H1 (cell line): ENCODE data around the gene NEDD9. TPM values are rescaled to one million over a fixed set of nuclear protein-coding genes. Genes with fewer than 3 reads are reported as not detected.

Experiments used
- CTCF ChIA-PET: fragments of 300-600 bp; sonication (Branson Sonifier 250); formaldehyde crosslinking; loops from one replicate; lab custom pipeline; 2021; ENCODE audit not compliant: partially characterized antibody; lab: Charles Lee
- POLR2A ChIA-PET: fragments of 300-600 bp; sonication (Branson Sonifier 250); formaldehyde crosslinking; loops from one replicate; lab custom pipeline; 2021; ENCODE audit warnings: inconsistent platforms; ENCODE audit not compliant: partially characterized antibody; lab: Charles Lee
- DNase-seq, 2 experiments: peaks; one replicate each; pipeline versions ENCODE4 v3.0.0 to v3.0.0-alpha.2; 2010 to 2022; ENCODE audit warnings: low spot score in 2 of 2, low read depth in 1 of 2, mixed read lengths in 1 of 2
- FAIRE-seq: peaks from 2 replicates; lab custom pipeline; 2011; peaks lifted over from hg19 to GRCh38; lab: Jason Lieb, UNC
- H2AFZ ChIP-seq: 2 replicates; pipeline ENCODE4 v1.8.1; 2012; ENCODE audit warnings: low read length, inconsistent platforms
- H2AK5ac ChIP-seq: 2 replicates; pipeline ENCODE4 v1.6.1; 2013; ENCODE audit warnings: low read depth, low read length
- H2BK120ac ChIP-seq: replicated peaks from 2 replicates; pipeline ENCODE3; 2013; ENCODE audit warnings: low read depth, low read length, inconsistent platforms
- H2BK12ac ChIP-seq: 2 replicates; pipeline ENCODE4 v1.6.1; 2013; ENCODE audit warnings: low read depth, low read length
- H2BK15ac ChIP-seq: 2 replicates; pipeline ENCODE4 v1.6.1; 2013; ENCODE audit warnings: low read length
- H2BK20ac ChIP-seq: 2 replicates; pipeline ENCODE4 v1.6.1; 2013; ENCODE audit warnings: low read length
- H2BK5ac ChIP-seq: 2 replicates; pipeline ENCODE4 v1.6.1; 2013; ENCODE audit warnings: low read depth, low read length
- H3K14ac ChIP-seq: 2 replicates; pipeline ENCODE4 v1.6.1; 2013; ENCODE audit warnings: inconsistent platforms; ENCODE audit not compliant: insufficient read length
- H3K18ac ChIP-seq: 2 replicates; pipeline ENCODE4 v1.6.1; 2013; ENCODE audit warnings: low read length; ENCODE audit errors: extremely low read depth
- H3K23ac ChIP-seq: 2 replicates; pipeline ENCODE4 v1.6.1; 2013; ENCODE audit warnings: inconsistent platforms; ENCODE audit not compliant: insufficient read length
- H3K23me2 ChIP-seq: 2 replicates; pipeline ENCODE4 v1.6.1; 2013; ENCODE audit warnings: low read depth, low read length
- H3K27ac ChIP-seq: 2 replicates; pipeline ENCODE4 v1.6.1; 2011; ENCODE audit warnings: low read depth, low read length, inconsistent platforms
- H3K27me3 ChIP-seq, 4 experiments: replicated peaks in 1 of 4; 1 replicate in 1 of 4; 2 replicates in 3 of 4; pipeline versions ENCODE4 v1.6.1 to v1.8.1; 2011 to 2013; ENCODE audit warnings: low read length in 3 of 4, mild to moderate bottlenecking in 3 of 4, inconsistent platforms in 2 of 4, mixed read lengths in 2 of 4, moderate library complexity in 1 of 4; ENCODE audit not compliant: control insufficient read depth in 3 of 4, insufficient read depth in 3 of 4; ENCODE audit errors: extremely low read depth in 1 of 4
- H3K36me3 ChIP-seq, 4 experiments: 2 replicates each; pipeline versions ENCODE4 v1.6.1 to v1.8.1; 2011 to 2013; ENCODE audit warnings: mild to moderate bottlenecking in 4 of 4, low read length in 3 of 4, moderate library complexity in 2 of 4, control low read depth in 1 of 4, inconsistent platforms in 1 of 4; ENCODE audit not compliant: insufficient read depth in 4 of 4, control insufficient read depth in 2 of 4
- H3K4ac ChIP-seq: replicated peaks from 2 replicates; pipeline ENCODE3; 2013; ENCODE audit warnings: low read length, low read depth, mixed read lengths, inconsistent platforms; ENCODE audit not compliant: insufficient read length
- H3K4me1 ChIP-seq, 4 experiments: replicated peaks in 1 of 4; 1 replicate in 1 of 4; 2 replicates in 3 of 4; pipeline versions ENCODE4 v1.6.1 to v1.8.1; 2011 to 2013; ENCODE audit warnings: low read length in 3 of 4, inconsistent platforms in 2 of 4, mixed read lengths in 1 of 4; ENCODE audit not compliant: insufficient read depth in 4 of 4, control insufficient read depth in 3 of 4
- H3K4me2 ChIP-seq, 2 experiments: 2 replicates each; pipeline versions ENCODE4 v1.6.1 to v1.8.1; 2011 to 2013; ENCODE audit warnings: low read depth in 2 of 2, low read length in 2 of 2, control low read depth in 1 of 2, inconsistent platforms in 1 of 2, mild to moderate bottlenecking in 1 of 2; ENCODE audit not compliant: insufficient read depth in 1 of 2
- H3K4me3 ChIP-seq, 4 experiments: fragments of 200-600, 300-600 bp in 1 of 4; sonication (generic), shearing (Covaris generic), sonication (Bioruptor Twin) in 1 of 4; 2 replicates each; pipeline versions ENCODE4 v1.5.1 to v1.8.1; 2011 to 2016; ENCODE audit warnings: low read length in 4 of 4, low read depth in 3 of 4, control low read depth in 2 of 4, inconsistent platforms in 2 of 4, mild to moderate bottlenecking in 2 of 4, mixed read lengths in 1 of 4, moderate library complexity in 1 of 4; ENCODE audit not compliant: insufficient read depth in 2 of 4; ENCODE audit errors: extremely low read depth in 1 of 4
- H3K56ac ChIP-seq: replicated peaks from 2 replicates; pipeline ENCODE3; 2013; ENCODE audit warnings: low read depth, mild to moderate bottlenecking, mixed read lengths, low read length, inconsistent platforms; ENCODE audit not compliant: insufficient read length
- H3K79me1 ChIP-seq: 2 replicates; pipeline ENCODE4 v1.6.1; 2013; ENCODE audit warnings: low read depth, low read length, control low read depth
- H3K79me2 ChIP-seq, 2 experiments: 2 replicates each; pipeline versions ENCODE4 v1.6.1 to v1.8.1; 2012 to 2013; ENCODE audit warnings: low read length in 2 of 2, mild to moderate bottlenecking in 2 of 2, inconsistent platforms in 1 of 2; ENCODE audit not compliant: insufficient read depth in 2 of 2, control insufficient read depth in 1 of 2
- H3K9ac ChIP-seq, 4 experiments: replicated peaks in 1 of 4; 1 replicate in 1 of 4; 2 replicates in 3 of 4; pipeline versions ENCODE4 v1.6.1 to v1.8.1; 2011 to 2013; ENCODE audit warnings: low read depth in 3 of 4, low read length in 3 of 4, control low read depth in 2 of 4, mild to moderate bottlenecking in 2 of 4, moderate library complexity in 2 of 4, inconsistent platforms in 1 of 4; ENCODE audit errors: extremely low read depth in 1 of 4
- H3K9me3 ChIP-seq, 2 experiments: 2 replicates each; pipeline versions ENCODE4 v1.6.1 to v1.8.1; 2012 to 2013; ENCODE audit warnings: mild to moderate bottlenecking in 2 of 2, moderate library complexity in 2 of 2, control low read depth in 1 of 2, inconsistent platforms in 1 of 2, low read depth in 1 of 2, low read length in 1 of 2, mixed read lengths in 1 of 2; ENCODE audit not compliant: insufficient read depth in 2 of 2
- H4K20me1 ChIP-seq, 2 experiments: replicated peaks in 1 of 2; 2 replicates each; pipeline versions ENCODE3 to v1.8.1; 2011 to 2013; ENCODE audit warnings: inconsistent platforms in 2 of 2, low read length in 2 of 2, mild to moderate bottlenecking in 1 of 2; ENCODE audit not compliant: insufficient read depth in 2 of 2, control insufficient read depth in 1 of 2
- H4K5ac ChIP-seq: 2 replicates; pipeline ENCODE4 v1.6.1; 2013; ENCODE audit warnings: low read length, low read depth, mixed read lengths, inconsistent platforms; ENCODE audit not compliant: insufficient read length
- H4K8ac ChIP-seq: 2 replicates; pipeline ENCODE4 v1.8.0; 2013; ENCODE audit warnings: mild to moderate bottlenecking, moderate library complexity, low read length, inconsistent platforms; ENCODE audit not compliant: insufficient read depth; ENCODE audit errors: extremely low read depth
- H4K91ac ChIP-seq: replicated peaks from 2 replicates; pipeline ENCODE3; 2013; ENCODE audit warnings: low read length, mixed read lengths, inconsistent platforms; ENCODE audit not compliant: insufficient read length
- ATF2 ChIP-seq: IDR thresholded peaks from 2 replicates; pipeline ENCODE4 v1.6.1; 2012; ENCODE audit warnings: low read length, inconsistent platforms
- BCL11A ChIP-seq, 2 experiments: IDR thresholded peaks; one replicate each; pipeline ENCODE4 v1.6.1; 2011; ENCODE audit warnings: low read depth in 2 of 2, low read length in 2 of 2, mild to moderate bottlenecking in 2 of 2
- CEBPB ChIP-seq: IDR thresholded peaks from 2 replicates; pipeline ENCODE4 v1.6.1; 2012; ENCODE audit warnings: low read depth, low read length
- CHD1 ChIP-seq: IDR thresholded peaks from 2 replicates; pipeline ENCODE4 v1.6.1; 2012; ENCODE audit warnings: low read depth, low read length, improper control_type of control experiment
- CHD2 ChIP-seq: IDR thresholded peaks from 2 replicates; pipeline ENCODE4 v1.6.1; 2012; ENCODE audit warnings: low read length, improper control_type of control experiment
- HDAC2 ChIP-seq, 2 experiments: fragments of 300-600 bp in 1 of 2; sonication (generic) in 1 of 2; IDR thresholded peaks; 2 replicates each; pipeline ENCODE4 v1.6.1; 2011 to 2012; ENCODE audit warnings: low read depth in 2 of 2, low read length in 2 of 2, mild to moderate bottlenecking in 2 of 2, moderate library complexity in 2 of 2, borderline replicate concordance in 1 of 2, inconsistent platforms in 1 of 2
- MAFK ChIP-seq: IDR thresholded peaks from 2 replicates; pipeline ENCODE4 v1.6.1; 2012; ENCODE audit warnings: low read depth, mild to moderate bottlenecking, improper control_type of control experiment, low read length
- RNF2 ChIP-seq: fragments of 200-900, 300-1000 bp; sonication (generic); IDR thresholded peaks from 2 replicates; pipeline ENCODE4 v1.7.1; 2016; ENCODE audit warnings: borderline replicate concordance, low read depth, mild to moderate bottlenecking, antibody characterized with exemption, low read length; ENCODE audit not compliant: poor library complexity, severe bottlenecking; ENCODE audit errors: missing control alignments
- SAP30 ChIP-seq: fragments of 300-600 bp; sonication (generic); IDR thresholded peaks from 2 replicates; pipeline ENCODE4 v1.7.1; 2012; ENCODE audit warnings: low read length, moderate library complexity, mild to moderate bottlenecking, inconsistent platforms; ENCODE audit not compliant: insufficient read depth, insufficient replicate concordance
- SP2 ChIP-seq: IDR thresholded peaks from 2 replicates; pipeline ENCODE4 v1.6.1; 2012; ENCODE audit warnings: mild to moderate bottlenecking, low read length, inconsistent platforms
- SP4 ChIP-seq: IDR thresholded peaks from 2 replicates; pipeline ENCODE4 v1.6.1; 2012; ENCODE audit warnings: low read length, inconsistent platforms
- WGBS, 2 experiments: shearing (Covaris generic) in 1 of 2; methylation state at CpG; one replicate each; pipeline versions ENCODE4 v1.1.6 to v1.1.7; 2013 to 2015; ENCODE audit warnings: low lambda C conversion rate in 2 of 2, mixed read lengths in 2 of 2, inconsistent platforms in 1 of 2, low coverage in 1 of 2, missing lambda C conversion rate in 1 of 2; ENCODE audit not compliant: insufficient replicate concordance in 2 of 2, insufficient coverage in 1 of 2, insufficient read length in 1 of 2; ENCODE audit errors: extremely low coverage in 1 of 2, missing lambda C conversion rate in 1 of 2; 5-methylcytosine and 5-hydroxymethylcytosine counted together
- polyA plus RNA-seq, 7 experiments: library from polyadenylated mRNA; depleted of rRNA in 3 of 7; stranded (reverse) in 5 of 7; unstranded in 2 of 7; fragments of >200 nt in 5 of 7; fragments of 200-250 nt in 2 of 7; gene quantifications; 1 replicate in 5 of 7; 2 replicates in 1 of 7; 4 replicates in 1 of 7; pipeline versions ENCODE4 v1.2.1 to v1.2.3, GENCODE V29; 2011 to 2013; ENCODE audit warnings: missing spikeins in 2 of 7, mixed read lengths in 2 of 7
- total RNA-seq: library from RNA; stranded (reverse); fragmentation: NEBNext Ultra II Directional; extraction: Animal tissue kit (Norgen Biotek cat#: 25700); gene quantifications from 2 replicates; pipeline ENCODE4 v1.2.1, GENCODE V29; 2021
- TF ChIP-seq, protein P1 (sequence below): IDR thresholded peaks from 2 replicates; pipeline ENCODE4 v1.6.1; 2012; ENCODE audit warnings: inconsistent platforms

NEDD9 gene
- total and polyA plus RNA-seq, 2 of the 8 experiments (the other 6 are each of a cell fraction or from before 2014, with no cell fraction given), result 3.6 to 12.0 TPM

DNA sequence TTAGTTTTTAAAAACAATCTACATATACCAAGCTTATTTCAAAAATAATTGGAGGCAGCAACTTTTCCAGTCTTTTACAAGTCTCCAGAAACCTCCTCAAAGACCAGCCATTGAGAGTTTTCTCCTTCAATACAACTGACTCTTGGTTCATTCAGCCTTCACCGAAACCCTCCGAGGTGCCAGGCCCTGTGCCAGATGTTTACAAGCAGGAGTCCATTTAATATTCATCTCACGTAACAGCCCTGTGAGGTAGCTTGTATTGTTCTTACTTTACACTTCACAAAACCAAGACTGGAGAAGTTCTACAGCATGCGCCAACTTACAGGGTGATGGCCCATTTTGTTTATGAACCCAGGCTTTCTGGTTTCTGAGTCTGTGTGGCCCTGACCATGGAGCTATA, 5.5 kb upstream of the NEDD9 start:
- no peak overlapping the region for H3K9ac ChIP-seq
- H3K27ac ChIP-seq, result no peak overlapping the region
- no peak overlapping the region for H2BK120ac ChIP-seq
- H3K79me1 ChIP-seq, result no peaks in the 10 kb centered on the region
- no peak overlapping the region for H3K56ac ChIP-seq
- no peak overlapping the region for H2AK5ac ChIP-seq
- no peak overlapping the region for H2BK15ac ChIP-seq
- H3K23ac ChIP-seq, result no peak overlapping the region
- H2BK12ac ChIP-seq, result 0 out of 2 replicates have a peak overlapping the region, but pooled peaks have one; percentile 40
- no peaks in the 10 kb centered on the region for H3K36me3 ChIP-seq
- no peak overlapping the region for H2BK20ac ChIP-seq
- H2BK5ac ChIP-seq, result no peak overlapping the region
- no peak overlapping the region for H3K4ac ChIP-seq
- no peaks in the 10 kb centered on the region for H3K9me3 ChIP-seq
- no peak overlapping the region for H3K4me3 ChIP-seq
- peaks cover 3 to 11% (median 6%) of the 10 kb centered on the region in 4 experiments; a peak in 6 of 7 replicates for H3K4me1 ChIP-seq
- H3K27me3 ChIP-seq, result peaks cover 0 to 7% (median 6%) of the 10 kb centered on the region in 4 experiments; a peak in 5 of 7 replicates
- DNase-seq (no peak), FAIRE-seq (no peak)
- ChIA-PET POLR2A (no interaction called here), CTCF (interaction anchor here (0.6 to 3.6 kb wide), 4 partner anchors 20 to 258 kb away, joined by 3 to 18 read pairs (median 3); no protein-coding TSS in a partner anchor)
- H4K8ac ChIP-seq, result no peak overlapping the region
- 91% methylated on average over 4 of the region's 4 CpGs; no CpG with 5 or more reads in 1 of the 2 experiments for WGBS, 2 experiments
- H4K5ac ChIP-seq, result no peak overlapping the region
- no peaks in the 10 kb centered on the region for H3K23me2 ChIP-seq
- no peak overlapping the region for H3K4me2 ChIP-seq
- H4K20me1 ChIP-seq, result no peaks in the 10 kb centered on the region
- no peak overlapping the region for H3K14ac ChIP-seq
- H3K18ac ChIP-seq, result no peak overlapping the region
- H4K91ac ChIP-seq, result no peak overlapping the region
- no peak overlapping the region for H2AFZ ChIP-seq
- no peaks in the 10 kb centered on the region for H3K79me2 ChIP-seq
- no peak for TF ChIP-seq BCL11A (IDR thresholded peaks at IDR 0.05; ENCODE audit: low read depth in 2 of 2, low read length in 2 of 2)
- no peak for TF ChIP-seq RNF2
- TF ChIP-seq SP4, result no peak
- no peak for TF ChIP-seq HDAC2 (IDR thresholded peaks at IDR 0.05; ENCODE audit: borderline replicate concordance in 1 of 2, low read depth in 2 of 2, low read length in 2 of 2)
- no peak for TF ChIP-seq SAP30
- TF ChIP-seq, protein P1, sequence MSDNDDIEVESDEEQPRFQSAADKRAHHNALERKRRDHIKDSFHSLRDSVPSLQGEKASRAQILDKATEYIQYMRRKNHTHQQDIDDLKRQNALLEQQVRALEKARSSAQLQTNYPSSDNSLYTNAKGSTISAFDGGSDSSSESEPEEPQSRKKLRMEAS, result no peak
- TF ChIP-seq SP2, result no peak
- no peak for TF ChIP-seq MAFK
- TF ChIP-seq CHD1, result no peak
- TF ChIP-seq CHD2, result no peak
- TF ChIP-seq CEBPB, result no peak
- TF ChIP-seq ATF2, result no peak
